Suppressor macrophage (primary cell): ENCODE measurements around the gene BNIP3.

ENCODE experiments used
- DNase-seq, 4 experiments: peaks; one replicate each; pipeline ENCODE4 v3.0.0-alpha.2; 2020 to 2022
- total RNA-seq, 17 experiments: gene quantifications; one replicate each; lab custom pipeline; 2026; ENCODE audit warnings: mixed read lengths in 6 of 17, inconsistent platforms in 3 of 17; lab: John Stamatoyannopoulos, UW

Gene BNIP3, protein sequence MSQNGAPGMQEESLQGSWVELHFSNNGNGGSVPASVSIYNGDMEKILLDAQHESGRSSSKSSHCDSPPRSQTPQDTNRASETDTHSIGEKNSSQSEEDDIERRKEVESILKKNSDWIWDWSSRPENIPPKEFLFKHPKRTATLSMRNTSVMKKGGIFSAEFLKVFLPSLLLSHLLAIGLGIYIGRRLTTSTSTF
- 13.6 to 59.0 (median 23.6) reads per million in 17 experiments for total RNA-seq

DNA sequence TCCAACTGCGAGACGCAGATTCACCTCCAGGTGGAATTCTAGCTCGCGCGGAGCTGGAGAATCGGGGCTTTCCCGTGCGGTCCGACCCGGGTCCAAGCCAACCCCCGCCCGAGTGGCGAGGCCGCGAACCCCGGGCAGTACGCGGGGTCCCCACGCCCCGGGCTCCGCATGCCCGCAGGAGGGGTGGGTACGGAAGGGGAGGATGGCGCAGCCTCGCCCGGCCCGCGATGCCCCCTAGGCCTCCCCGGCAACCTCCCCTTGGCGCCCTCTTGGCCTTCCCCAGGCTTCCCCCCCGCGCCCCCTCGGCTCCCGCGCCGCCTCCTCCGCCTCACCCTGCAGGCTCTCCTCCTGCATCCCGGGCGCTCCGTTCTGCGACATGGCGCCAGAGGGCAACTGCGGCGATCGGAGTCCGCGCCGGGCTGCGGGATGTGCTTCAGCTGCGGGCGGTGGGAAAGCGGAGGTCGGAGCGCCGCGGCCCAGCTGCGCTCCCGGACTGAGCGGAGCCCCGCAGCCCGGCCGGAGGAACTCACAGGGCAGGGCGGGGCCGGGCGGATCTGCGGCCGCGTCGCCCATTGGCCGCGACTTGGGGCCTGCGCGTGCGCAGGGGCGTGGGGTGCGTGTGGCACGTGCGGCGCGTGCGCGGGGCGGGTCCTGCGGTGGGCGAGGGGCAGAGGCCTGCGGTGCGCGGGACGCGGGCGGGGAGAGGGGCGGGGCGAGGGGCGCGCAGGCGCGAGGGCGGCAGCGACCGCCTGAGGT is at the start of gene BNIP3:
Gene BNIP3 (minus strand): TSS at position 495 of the 756 bp plus-strand sequence. CDS start 117 bp downstream, at position 378.
- DNase-seq, result peak; percentile 95 to 98 (median 97)

DNA sequence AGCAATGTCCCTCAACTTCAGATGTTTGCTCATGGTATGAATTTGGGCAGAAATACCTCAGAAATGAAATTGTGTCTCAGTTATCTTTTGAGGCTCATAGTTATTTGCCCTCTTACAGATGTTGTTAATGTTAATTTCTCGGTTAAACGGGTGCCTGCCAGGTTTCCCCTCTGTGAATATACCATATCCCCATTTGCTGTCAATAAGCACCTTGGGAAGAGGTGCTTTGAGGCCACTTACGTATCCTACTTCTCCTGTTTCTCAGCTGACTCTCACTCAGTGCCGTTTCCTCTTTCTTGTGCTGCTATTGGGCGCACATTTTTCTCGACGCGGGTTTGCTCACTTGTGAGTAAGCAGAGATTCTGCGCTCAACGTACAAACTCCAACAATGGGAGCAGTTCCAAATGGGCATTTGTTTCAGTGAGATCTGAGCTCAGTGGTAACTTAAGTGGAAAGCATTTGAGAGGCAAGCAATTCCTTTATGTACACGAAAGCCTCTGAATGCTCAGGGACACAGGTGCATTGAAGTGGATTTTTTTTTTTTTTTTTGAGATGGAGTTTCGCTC is 49.3 kb upstream of the BNIP3 start:
- no peak for DNase-seq

DNA sequence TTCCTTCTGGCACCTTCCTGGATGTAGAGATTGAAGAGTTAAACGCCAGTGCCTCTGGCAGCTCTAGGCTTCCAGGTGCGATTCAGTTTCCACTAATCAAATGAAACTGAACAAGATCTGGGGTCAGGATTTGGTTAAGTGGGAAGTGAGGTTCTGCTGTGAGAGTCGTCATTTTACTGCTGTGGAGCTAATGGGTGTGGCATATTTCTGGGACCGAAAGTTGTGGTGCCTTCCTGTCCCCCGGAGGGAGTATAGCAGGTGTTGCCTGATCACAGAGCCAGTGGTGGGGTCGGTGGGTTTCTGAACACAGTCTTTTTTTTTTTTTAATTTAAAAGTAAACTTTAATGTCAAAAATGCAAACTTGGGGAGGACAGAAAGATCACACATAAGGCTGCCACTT is 47.0 kb upstream of the BNIP3 start:
- DNase-seq, result no peak

DNA sequence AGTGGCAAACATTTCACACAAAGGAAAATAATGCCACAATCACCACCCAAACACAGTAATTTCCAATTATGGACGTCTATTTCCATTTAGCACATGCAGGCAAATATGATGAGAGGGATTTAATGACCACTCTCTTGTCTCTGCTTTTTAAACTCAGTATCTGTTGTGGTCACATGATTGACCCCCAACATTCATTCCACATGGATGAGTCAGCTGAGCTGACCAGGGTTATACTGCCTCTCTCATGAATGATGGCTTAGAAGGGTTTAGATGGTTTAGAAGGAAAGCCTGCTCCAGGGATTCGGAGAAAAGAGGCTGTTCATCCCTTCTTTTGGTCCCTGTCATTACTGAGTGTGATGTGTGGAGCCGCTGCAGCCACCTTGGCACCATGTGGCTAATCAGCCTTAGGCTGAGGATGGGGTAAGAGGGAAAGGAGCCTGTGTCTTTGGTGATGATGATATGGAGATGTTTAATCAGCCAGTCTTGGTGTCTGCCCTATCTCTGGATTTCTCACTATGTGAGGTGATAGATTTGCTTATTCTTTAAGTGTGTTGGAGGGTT is 45.8 kb upstream of the BNIP3 start:
- DNase-seq, result no peak

DNA sequence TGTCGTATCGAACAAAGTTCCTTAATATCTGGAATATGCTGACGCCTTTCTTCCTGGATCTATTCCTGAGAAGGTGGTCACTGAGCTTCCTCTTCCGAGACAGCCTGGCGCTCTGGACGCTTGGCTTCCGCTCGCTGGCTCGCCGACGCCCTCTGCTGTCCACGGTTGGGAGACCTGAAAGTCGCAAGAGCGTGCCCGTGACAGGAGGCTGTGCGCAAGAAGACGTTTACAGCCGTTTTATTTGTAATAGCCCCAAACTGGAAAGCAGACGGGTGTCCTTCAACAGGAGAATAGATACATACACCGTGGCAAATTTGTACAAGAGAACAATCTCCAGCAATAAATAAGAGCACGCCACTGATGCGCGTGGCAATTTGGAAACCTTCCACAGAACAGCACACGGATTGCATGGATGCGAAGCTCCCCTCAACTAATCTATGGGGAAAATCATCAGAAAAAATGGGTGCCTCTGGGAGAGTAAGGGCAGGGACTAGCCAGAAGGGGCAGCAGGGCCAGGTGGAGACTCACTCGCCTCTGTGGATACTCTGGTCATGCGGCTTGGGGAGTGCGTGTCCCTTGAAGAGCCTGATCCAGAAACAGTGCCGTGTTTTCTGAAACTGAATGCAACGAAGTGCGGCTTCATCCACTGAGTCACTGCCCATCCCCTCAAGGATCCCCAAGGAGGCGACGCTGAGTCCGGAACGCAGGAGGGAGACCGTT is 41.5 kb upstream of the BNIP3 start:
- peak; percentile 83 to 92 (median 90) for DNase-seq

DNA sequence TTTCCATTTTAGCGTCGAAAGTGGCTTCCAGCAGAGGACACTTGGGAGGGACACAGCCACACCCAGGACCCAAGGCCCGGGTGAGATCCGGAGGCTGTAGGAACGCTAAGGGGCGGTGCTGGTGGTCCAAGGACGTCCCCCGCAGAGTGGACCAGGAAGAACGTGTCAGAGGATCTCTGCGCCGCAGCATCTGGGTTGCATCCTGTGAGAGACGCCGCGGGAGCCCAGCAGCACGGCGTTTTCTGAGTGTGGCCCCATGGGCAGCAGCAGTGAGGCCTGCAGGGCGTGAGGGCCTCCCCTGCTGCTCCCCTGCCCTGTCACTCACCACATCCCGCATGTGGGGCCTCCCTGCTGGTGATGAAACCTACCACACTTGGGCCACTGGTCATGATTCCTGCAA is 40.5 kb upstream of the BNIP3 start:
- no peak for DNase-seq

DNA sequence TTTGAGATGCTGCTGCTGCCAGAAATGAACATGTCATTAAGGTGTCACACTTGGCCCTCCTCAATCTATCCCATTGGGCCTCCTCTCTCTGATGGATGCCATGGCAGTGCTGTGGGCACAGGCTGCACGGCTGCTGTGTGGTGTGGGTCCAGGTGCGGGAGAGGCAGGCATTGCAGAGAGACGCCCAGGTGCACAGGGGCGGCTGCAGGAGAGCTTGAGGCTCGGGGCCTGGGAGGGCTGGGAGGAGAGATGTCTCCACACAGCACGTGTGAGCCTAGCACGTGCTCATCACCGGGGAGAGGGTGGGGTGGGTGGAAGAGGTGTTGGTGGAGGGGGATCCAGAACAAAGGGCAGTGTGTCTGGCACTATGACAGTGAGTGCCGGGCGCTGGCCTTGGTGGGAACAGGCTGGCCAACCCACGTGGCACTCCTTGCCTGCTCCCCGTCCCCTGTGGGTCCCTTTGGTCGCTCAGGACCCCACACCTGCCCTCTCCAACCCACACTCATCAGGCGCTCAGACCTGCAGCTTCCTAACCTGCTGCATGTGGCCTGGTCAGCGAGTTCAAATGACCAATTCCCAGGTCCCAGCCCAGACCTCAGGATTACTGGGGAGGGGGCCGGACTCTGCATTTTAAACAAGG is 39.9 kb upstream of the BNIP3 start:
- DNase-seq, result no peak

DNA sequence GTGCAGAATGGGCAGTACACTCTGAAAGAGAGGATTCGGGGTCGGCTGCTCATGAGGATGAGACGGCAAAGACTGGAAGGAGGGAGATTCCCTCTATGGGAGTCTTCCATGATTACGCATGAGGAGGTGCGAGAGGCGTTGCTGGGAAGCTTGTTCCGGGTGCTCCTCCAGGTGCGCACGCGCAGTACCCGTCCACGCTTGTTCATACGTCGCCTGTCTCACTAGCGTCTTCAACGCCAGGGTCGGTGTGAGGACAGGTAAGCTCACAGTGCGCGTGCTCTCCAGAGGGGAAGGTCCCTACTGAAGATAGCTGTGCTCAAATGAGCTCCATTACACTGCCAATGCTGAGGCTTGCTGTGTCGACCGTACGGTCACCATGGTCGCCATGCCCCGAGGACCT is 39.3 kb upstream of the BNIP3 start:
- DNase-seq, result no peak

DNA sequence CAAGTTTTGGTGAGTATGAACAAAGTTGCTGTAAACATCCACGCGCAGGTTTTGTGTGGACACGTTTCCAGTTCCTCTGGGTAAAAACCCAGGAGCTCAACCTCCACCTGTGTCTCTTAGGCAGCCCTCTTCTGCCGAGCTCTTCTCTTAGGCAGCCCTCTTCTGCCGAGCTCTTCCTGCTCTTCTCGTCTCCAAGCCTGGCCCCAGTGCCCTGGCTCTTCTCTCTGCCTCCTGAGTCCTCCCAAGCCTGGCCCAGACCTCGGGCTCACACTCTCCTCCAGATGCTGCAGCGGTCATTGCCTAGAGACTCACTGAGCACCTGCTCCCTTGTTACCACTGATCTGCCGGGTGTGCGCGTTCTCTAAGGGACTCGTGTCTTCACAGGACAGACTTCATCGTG is 38.7 kb upstream of the BNIP3 start:
- DNase-seq, result no peak

DNA sequence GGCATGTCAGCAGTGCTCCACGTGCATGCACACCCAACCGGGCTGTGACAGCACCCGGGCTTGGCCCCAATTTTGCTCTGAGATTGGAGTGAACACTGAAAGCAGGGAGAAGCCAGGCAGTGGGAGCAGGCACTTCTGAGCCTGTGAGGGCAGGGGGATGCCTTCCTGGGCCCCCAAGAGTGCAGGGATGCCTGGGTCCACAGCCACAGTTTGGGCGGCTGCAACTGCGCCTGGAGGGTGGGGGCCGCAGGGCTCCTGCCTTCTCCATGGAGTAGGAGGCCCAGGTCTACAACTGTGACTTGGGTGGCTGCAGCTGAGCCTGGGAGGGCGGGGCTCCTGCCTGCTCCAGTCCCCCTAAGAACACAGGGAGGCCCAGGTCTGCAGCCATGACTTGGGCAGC is 37.6 kb upstream of the BNIP3 start:
- DNase-seq, result no peak

DNA sequence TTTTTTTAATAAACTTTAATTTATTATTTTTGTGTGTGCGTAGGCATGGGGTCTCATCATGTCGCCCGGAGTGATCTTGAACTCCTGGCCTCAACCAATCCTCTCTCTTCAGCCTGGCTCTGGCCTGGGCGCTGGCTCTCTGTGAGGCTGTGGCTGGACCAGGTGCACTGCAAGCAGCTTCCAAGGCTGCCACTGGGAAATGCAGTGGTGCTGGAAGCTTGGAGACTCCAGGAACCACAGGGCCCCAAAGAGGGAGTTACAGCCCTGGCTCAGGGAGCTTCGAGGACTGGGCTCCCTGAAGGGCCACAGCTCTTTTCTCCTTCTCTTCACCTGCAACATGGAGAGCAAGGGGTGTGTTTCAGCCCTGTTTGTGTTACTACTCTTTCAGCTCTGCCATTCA is 36.7 kb upstream of the BNIP3 start:
- DNase-seq, result no peak

DNA sequence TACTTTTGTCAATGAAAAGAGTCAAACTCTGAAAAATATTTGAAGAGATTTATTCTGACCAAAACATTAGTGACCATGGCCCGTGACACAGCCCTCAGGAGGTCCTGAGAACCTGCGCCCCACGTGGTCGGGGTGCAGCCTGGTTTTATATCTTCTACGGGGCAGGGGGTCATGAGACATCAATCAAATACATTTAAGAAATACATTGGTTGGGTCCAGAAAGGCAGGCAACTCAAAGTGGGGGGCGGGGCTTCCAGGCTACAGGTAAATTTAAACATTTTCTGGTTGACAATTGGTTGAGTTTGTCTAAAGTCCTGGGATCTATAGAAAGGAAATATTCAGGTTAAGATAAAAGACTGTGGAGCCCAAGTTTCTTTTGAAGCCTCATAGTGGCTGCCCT is 34.8 kb upstream of the BNIP3 start:
- no peak for DNase-seq

DNA sequence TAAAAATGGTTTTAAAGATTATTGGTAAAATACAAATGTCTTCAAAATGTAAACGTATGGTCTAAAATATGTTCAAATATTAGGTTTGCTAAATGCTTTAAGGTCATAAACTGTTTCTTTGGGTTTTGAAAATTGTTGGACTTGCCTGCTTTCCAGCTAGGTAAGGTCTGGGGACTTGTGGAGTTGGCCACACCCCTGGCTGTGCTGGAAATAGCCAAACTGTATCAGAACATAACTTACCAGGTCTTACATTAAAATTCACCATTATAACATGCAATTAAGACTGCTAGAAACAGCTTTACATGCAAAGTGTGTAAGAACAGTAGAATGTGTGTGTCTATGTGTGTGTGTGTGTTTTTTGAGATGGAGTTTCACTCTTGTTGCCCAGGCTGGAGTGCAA is 29.7 kb upstream of the BNIP3 start:
- no peak for DNase-seq

DNA sequence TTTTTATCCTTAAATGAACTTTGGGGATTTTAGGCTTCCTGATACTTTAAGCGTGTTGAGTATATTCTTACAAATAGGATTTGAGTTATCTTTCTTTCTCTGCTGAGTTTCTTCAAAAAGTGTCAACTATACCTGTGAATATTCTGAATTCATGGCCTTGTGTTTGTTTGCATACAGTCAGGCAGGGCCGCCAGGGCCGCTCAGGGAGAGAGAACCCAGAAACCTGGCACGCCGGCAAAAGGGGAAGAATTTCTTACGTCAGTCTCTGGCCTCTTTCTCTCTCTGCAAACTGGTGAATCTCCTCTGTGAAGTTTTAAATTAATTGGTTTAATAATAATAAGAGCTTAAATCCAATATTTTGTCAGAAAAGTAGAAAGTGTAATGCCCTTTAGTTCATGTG is 29.3 kb upstream of the BNIP3 start:
- DNase-seq, result peak; percentile 7 to 49 (median 22)

DNA sequence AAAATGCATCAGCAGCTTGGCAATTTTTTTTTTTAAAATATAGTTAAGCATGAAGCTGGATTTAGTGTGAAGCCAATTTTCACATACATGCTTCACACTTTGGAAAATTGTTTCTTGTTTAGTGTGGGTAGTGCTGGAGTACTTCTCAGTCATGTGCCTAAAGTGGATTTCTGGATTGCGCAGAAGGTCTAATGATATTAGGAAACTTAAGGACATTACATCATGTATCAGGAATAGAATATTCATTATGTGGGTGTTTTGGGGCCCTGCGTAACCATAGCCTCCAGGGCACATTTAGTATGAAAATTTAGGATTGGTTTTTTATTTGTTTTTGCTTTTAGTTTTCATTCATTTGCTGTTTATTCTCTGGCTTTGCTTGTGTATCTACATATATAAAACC is 28.8 kb upstream of the BNIP3 start:
- DNase-seq, result peak; percentile 18 to 67 (median 45)

DNA sequence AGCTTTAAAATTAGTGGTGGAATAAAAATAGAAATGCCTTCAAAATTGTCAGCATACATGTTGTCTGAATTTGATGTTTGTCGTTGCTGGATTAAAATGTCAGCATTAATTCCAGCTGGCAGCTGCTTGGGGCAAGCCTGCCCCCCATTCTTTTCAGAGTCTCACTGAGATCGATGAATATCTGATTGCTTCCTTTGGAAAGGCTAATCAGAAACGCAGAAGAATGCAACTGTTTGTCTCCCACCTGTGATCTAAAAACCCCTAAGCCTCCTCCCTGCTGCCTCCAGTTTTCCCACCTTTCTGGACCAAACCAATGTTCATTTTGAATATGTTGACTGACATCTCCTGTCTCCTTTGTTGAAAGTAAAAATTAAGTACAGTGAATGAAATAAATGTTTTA is 27.9 kb upstream of the BNIP3 start:
- DNase-seq, result no peak

DNA sequence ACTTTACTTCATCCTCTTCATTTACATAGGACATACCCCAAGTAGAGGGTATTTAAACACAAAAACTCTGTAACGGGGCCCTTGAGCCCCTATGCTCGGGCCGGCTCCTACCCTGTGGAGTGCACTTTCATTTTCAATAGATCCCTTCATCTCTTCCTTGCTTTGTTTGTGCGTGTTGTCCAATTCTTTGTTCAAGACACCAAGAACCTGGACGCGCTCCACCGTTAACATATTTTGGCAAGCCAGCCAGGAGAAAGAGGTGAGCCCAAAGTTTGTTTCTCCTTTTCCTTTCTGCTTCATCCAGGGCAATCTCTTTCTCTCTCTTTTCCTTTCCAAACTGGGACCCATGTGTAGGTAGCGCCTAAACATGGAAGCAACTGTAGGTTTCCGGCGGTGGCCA is 26.0 kb upstream of the BNIP3 start:
- DNase-seq, result no peak

DNA sequence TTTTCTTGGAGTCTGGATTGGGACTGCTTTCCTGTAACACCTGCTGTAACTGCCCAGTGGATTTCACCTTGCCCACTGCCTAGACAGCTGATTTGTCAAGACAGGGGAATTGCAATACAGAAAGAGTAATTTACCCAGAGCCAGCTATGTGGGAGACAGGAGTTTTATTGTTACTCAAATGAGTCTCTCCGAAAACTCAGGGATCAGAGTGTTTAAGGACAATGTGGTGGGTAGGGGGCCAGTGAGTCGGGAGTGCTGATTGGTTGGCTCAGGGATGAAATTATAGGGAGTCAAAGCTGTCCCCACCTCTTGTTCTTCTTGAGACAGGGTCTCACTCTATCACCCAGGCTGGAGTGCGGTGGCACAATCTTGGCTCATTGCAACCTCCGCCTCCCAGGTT is 25.2 kb upstream of the BNIP3 start:
- DNase-seq, result no peak

DNA sequence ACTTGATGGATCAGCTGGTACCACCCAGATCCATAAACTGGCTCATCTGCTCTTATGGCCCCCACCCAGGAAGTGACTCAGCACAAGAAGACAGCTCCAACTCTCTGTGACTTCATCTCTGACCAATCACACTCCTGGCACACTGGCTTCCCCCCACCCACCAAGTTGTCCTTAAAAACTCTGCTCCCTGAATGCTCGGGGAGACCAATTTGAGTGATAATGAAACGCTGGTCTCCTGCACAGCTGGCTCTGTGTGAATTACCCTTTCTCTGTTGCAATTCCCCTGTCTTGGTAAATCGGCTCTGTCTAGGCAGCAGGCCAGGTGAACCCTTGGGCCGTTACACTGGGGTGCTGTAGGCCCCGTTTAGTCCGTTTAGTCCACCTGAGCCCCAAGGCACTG is 23.4 kb upstream of the BNIP3 start:
- no peak for DNase-seq

DNA sequence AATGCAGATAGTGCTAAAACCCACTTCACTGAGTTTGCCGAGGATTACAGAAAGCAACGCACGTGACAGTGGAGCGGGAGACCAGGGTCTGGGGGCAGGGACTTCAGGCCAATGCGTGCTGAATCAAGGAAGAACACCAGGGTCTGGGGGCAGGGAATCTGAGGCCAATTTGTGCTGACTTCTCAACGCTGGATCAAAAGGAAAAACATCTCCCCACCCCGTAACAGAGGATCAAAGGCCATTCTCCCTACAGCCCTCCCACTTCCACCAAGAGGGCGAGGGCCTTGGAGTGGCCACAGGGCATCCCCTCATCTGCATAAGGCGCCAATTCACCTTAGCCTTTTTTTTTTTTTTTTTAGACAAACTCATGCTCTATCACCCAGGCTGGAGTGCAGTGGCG is 22.3 kb upstream of the BNIP3 start:
- DNase-seq, result no peak

DNA sequence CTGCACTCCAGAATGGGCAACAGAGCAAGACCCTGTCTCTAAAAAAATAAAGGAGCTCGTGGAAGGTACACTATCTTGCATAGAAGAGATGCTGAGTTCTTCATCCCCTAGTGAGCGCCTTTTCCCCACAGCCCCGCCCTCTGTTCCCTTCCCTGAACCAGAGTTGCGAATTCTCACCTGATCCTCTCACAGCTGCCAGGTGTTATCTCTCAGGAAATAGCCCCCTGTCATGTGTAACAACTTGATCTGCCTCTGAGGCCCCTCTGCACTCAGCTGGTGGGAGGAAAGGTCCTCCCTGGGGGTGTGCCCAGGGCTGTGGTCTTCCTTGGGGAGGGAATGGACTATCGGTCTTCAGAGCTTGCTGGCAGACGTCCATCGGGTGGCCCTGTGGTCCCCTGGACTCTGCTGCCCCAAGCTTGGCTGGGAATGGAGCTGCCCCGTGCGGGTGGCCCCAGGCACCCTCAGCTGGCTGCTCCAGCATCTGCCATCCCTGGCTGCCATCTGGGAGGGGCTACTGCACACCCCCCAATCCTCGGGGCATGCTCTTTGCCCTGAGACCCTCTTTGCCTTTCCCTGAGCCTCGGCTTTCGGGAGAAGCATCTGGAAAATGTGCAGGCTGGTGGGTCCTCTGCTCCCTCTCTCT is 21.7 kb upstream of the BNIP3 start:
- no peak for DNase-seq

DNA sequence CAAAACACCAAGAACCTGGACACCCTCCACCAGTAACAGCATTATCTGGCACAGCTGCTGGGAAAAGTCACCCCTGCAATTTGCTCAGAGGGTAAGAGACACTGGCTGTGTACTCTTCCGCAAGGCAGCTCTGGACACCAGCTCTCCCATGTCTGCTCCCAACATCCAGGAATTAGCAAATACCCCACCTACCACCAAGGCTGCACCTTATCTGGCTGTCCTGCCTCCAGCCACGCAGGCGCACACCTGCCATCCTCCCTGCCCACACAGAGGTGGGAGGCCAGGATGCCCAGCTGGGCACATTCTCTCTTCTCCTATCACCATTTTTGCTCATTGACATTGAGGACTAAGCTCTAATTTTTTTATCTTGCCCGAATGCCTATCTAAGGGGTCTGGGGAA is 20.3 kb upstream of the BNIP3 start:
- DNase-seq, result no peak
